HUES48 (cell line): ENCODE data around the gene KCNE1.

Experiments
- H3K27ac ChIP-seq: one replicate; pipeline ENCODE4 v1.7.0; 2013; ENCODE audit warnings: low read depth, low read length, inconsistent platforms
- H3K27me3 ChIP-seq: 2 replicates; pipeline ENCODE4 v1.6.1; 2013; ENCODE audit warnings: mild to moderate bottlenecking, low read length; ENCODE audit not compliant: control insufficient read depth, insufficient read depth
- H3K36me3 ChIP-seq: 2 replicates; pipeline ENCODE4 v1.6.1; 2013; ENCODE audit warnings: low read length; ENCODE audit not compliant: control insufficient read depth, insufficient read depth
- H3K4me1 ChIP-seq: 2 replicates; pipeline ENCODE4 v1.6.1; 2013; ENCODE audit warnings: mild to moderate bottlenecking, low read length; ENCODE audit not compliant: control insufficient read depth, insufficient read depth
- H3K4me3 ChIP-seq: 2 replicates; pipeline ENCODE4 v1.5.1; 2013; ENCODE audit warnings: mild to moderate bottlenecking, low read depth, low read length
- H3K9ac ChIP-seq: 2 replicates; pipeline ENCODE4 v1.6.1; 2013; ENCODE audit warnings: mild to moderate bottlenecking, low read depth, low read length, moderate library complexity
- H3K9me3 ChIP-seq: 2 replicates; pipeline ENCODE4 v1.6.1; 2013; ENCODE audit warnings: low read length; ENCODE audit not compliant: control insufficient read depth, insufficient read depth

KCNE1 gene

DNA sequence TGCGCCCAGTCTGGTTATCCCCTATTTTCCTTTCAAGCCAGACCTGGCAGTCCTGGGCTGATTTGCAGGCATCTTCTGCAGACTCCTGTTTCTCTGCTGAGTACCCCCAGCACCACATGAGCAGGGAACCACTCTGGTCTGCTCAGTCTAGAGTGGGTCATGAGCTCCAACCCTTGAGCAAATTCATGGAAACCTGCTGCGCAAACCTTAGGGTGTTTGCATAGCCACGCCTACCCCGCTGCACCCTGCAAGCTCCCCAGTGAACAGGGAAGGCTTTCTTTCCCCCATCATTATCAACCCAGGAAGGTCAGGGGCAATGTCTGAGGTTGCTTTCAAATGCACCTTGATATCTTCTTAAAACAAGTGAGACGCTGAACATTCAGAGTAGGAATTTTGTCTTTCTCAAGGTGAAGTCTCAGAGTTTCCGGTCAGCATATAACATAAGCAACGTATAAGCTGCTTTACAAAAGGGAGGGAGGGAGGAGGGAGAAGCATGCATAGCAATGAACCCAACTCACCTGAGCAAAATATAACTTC is 11.1 kb upstream of the KCNE1 start:
- Histone ChIP-seq H3K4me1 (peaks cover 50% of the 10 kb centered on the region), H3K9me3 (no peaks in the 10 kb centered on the region), H3K27me3 (peaks cover 6% of the 10 kb centered on the region; the same call in 1 of the 2 replicates), H3K36me3 (no peaks in the 10 kb centered on the region), H3K4me3 (no peak overlapping the region), H3K27ac (peak overlapping the region; percentile 15), H3K9ac (no peak overlapping the region)

DNA sequence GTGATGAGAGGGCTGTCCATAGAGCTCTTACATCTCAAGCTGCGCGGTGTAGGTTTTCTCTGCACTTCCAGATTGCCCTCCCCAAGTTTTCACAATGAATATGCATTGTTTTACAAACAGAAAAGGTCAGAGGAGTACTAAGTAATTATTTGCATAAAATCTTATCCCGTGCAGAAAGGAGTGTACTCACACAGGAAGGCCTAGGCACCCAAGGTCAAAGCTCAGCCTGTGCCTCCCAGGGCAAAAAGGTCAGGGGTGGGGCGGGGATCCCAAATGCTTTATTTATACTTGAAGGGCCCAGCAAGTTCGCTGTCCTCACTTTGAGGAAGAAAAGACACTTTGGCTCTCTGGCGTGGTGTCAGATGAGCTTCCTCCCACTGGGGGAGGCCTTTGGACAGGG is 10.3 kb upstream of the KCNE1 start:
- Histone ChIP-seq H3K27ac (no peak overlapping the region), H3K36me3 (no peaks in the 10 kb centered on the region), H3K27me3 (peaks cover 6% of the 10 kb centered on the region; the same call in 1 of the 2 replicates)

DNA sequence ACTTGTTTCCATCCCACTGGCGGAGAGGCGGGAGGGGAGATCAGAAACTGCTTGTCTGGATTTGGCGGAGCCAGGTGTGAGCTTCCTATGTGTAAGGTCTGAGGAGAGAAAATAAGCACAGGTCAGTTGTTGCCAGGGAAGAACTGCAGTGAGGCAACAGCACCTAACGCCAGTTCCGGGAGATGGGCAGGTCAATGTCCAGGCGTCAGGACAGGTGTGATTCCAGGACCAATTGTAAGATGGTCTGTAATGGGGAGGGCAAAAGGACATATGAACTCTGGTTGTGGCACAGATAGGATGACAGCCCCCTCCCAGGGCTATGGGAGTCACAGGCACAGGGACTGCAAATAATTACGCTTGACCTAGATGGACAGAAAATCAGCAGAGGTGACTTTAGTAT is 9.6 kb upstream of the KCNE1 start:
- peaks cover 6% of the 10 kb centered on the region; the same call in 1 of the 2 replicates for H3K27me3 ChIP-seq
- no peak overlapping the region for H3K9ac ChIP-seq
- H3K27ac ChIP-seq: no peak overlapping the region
- H3K4me3 ChIP-seq: no peak overlapping the region
- H3K4me1 ChIP-seq: peaks cover 41% of the 10 kb centered on the region
- no peaks in the 10 kb centered on the region for H3K9me3 ChIP-seq
- no peaks in the 10 kb centered on the region for H3K36me3 ChIP-seq

More for the DNA sequence above, 10.3 kb upstream of the KCNE1 start:
- Histone ChIP-seq H3K9ac (no peak overlapping the region), H3K4me3 (no peak overlapping the region), H3K9me3 (no peaks in the 10 kb centered on the region), H3K4me1 (peaks cover 47% of the 10 kb centered on the region)

DNA sequence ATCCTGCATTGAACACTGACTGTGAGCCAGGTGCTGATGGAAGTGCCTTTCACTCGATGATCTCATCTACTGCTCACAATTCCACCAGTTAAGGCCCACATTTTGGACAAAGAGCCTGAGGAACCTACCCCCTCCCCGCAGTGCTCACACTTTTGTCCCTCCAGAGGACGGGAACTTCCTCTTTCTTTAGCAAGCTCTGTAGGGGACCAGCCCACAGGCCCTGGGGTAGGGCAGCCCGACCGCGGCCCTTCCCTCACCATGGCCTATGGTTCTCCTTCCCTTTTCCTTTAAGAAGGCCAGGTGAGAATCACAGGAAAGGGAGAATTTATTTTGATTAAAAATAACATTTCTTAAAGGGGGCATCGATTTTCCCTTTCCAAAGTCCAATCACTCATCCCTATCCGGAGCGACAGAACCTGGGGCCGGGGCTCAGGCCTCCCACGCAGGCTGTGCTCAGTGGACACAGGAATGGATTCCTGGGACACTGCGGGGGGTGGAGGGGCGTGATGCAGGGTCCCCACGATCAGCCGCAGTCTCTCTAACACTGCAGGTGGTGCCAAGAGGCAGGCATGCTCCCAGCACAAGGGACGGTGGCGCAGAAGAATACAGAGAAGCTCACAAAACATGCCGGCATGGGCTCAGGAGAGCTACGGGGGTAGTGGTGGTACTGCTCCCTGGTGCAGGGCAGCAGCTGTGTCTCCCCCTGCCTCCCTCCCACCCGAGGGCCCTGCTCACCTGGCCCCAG is 8.9 kb upstream of the KCNE1 start:
- Histone ChIP-seq H3K9ac (no peak overlapping the region), H3K27me3 (peaks cover 6% of the 10 kb centered on the region; the same call in 1 of the 2 replicates), H3K36me3 (no peaks in the 10 kb centered on the region), H3K4me3 (no peak overlapping the region), H3K9me3 (no peaks in the 10 kb centered on the region), H3K4me1 (peaks cover 35% of the 10 kb centered on the region), H3K27ac (no peak overlapping the region)

DNA sequence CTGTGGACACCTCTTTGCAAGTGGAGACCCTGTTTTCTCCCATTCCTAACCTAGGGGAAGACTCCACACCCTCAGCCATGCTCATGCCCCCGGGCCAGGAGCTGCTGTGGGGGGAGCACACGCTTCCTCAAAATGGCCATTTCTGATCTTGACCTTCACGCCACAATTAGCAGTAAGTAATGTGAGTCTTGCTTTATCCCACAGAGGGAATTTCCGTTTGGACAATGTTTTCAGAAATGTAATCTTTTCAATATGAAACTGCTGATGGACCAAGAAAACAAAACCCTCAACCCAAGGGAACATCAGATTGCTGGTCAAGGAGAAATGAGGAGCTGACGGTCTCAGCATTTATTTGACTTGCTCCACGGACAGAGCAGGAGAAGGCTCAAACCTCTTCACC is 8.3 kb upstream of the KCNE1 start:
- H3K4me1 ChIP-seq: peaks cover 28% of the 10 kb centered on the region
- no peak overlapping the region for H3K27ac ChIP-seq
- H3K36me3 ChIP-seq: no peaks in the 10 kb centered on the region

DNA sequence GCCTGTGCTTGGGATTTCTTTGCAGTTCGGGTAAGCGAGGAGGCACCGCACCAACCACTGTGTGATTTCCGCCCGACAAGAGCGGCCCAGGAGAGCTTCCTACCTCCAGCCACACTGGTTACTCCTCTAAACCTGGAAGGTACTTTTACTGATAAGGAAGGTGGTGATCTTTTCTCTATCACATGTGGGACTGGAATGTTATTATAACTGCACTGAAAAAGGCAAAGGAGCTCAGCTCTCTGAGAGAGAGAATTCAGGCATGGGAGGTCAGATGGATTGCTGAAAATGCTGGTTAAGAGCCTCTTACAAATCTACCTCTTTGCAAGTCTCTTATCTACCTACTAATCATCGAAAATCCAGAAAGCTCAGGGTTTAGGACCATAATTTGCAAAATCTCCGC is 7.7 kb upstream of the KCNE1 start:
- no peak overlapping the region for H3K4me3 ChIP-seq
- no peak overlapping the region for H3K27ac ChIP-seq
- peaks cover 23% of the 10 kb centered on the region for H3K4me1 ChIP-seq
- no peaks in the 10 kb centered on the region for H3K9me3 ChIP-seq
- H3K9ac ChIP-seq: no peak overlapping the region
- H3K27me3 ChIP-seq: 0 out of 2 replicates have a peak, but pooled peaks cover under 1% of the 10 kb centered on the region
- no peaks in the 10 kb centered on the region for H3K36me3 ChIP-seq

More for the DNA sequence above, 8.3 kb upstream of the KCNE1 start:
- Histone ChIP-seq H3K27me3 (peaks cover 6% of the 10 kb centered on the region; the same call in 1 of the 2 replicates), H3K9me3 (no peaks in the 10 kb centered on the region), H3K4me3 (no peak overlapping the region), H3K9ac (no peak overlapping the region)

DNA sequence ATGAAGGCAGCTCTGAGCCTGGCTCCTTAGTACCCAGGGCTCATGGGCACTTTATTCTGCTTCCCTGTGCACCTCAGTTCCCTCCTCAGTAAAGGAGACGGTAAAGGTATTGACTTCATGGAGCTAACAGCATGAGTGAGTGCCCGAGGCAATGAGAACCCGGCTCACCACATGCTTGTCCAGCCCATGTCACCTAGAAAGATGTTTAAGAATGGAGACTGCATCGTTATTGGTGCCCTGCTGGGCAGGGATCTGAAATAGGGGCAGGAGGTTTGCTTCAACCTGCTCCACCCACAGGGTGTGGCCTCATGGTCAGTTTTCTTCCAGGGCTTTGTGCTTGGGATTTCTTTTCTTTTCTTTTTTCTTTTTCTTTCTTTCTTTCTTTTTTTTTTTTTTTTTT is 7.0 kb upstream of the KCNE1 start:
- Histone ChIP-seq H3K4me3 (no peak overlapping the region), H3K36me3 (no peaks in the 10 kb centered on the region), H3K27ac (no peak overlapping the region), H3K9ac (no peak overlapping the region), H3K9me3 (no peaks in the 10 kb centered on the region), H3K4me1 (peaks cover 19% of the 10 kb centered on the region), H3K27me3 (no peaks in the 10 kb centered on the region)

DNA sequence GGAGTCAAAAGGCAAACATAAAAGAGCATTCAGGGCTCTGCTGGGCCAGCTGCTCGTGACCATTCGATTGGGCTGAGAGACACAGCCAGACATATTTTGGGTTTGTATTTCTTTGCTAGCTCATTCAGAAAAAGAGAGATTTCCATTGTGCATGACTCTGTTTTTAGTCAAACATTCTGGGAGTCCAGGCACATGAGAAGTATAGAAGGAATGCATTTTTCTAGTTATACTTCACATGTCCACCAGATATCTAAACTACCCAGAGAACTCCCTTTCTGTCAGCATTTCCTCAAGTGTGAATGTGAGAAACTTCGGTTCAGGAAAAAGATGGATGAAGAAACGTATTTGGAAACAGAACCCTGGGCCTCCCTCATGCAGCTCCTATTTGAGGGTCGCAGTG is 6.3 kb upstream of the KCNE1 start:
- no peak overlapping the region for H3K27ac ChIP-seq
- H3K9ac ChIP-seq: no peak overlapping the region
- H3K4me1 ChIP-seq: peaks cover 16% of the 10 kb centered on the region
- H3K36me3 ChIP-seq: no peaks in the 10 kb centered on the region
- H3K27me3 ChIP-seq: no peaks in the 10 kb centered on the region
- no peak overlapping the region for H3K4me3 ChIP-seq
- H3K9me3 ChIP-seq: no peaks in the 10 kb centered on the region

DNA sequence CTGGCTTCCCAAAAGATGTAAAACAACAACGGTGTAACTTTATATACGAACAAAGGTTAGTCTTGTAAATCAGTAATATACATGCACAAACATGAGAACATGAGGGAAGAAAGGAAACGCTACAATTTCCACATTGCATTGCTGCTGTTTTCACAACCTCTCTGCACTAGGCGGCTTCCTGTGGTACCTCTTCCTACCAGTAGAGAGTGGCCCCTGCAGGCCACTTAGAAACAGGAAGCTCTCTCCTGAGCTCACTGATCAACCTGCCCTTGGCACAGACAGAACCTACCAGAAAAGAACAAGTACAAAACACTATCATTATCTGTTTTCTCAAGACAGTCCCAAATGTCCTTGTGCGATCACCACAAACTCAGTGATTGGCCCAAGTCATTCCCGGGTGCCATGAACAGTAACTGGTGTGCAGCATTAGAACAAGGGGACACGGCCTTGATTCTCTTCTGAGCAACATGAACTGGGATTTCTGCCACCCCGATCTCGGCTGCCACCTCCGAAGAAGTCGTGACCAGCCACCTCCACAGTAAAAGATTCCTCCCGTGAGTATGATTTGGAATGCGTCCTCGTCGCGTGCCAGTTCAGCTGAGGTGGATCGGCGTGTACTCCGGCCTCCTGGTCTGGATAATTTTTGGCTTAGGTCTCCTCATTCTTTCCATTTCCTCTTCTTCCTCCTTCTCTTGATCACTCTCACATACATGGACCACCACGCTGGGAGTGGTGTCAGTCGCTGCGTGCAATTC is 5.7 kb upstream of the KCNE1 start:
- no peaks in the 10 kb centered on the region for H3K36me3 ChIP-seq
- H3K9ac ChIP-seq: no peak overlapping the region
- peaks cover 10% of the 10 kb centered on the region for H3K4me1 ChIP-seq
- no peaks in the 10 kb centered on the region for H3K27me3 ChIP-seq
- H3K4me3 ChIP-seq: no peak overlapping the region
- no peak overlapping the region for H3K27ac ChIP-seq
- H3K9me3 ChIP-seq: no peaks in the 10 kb centered on the region

DNA sequence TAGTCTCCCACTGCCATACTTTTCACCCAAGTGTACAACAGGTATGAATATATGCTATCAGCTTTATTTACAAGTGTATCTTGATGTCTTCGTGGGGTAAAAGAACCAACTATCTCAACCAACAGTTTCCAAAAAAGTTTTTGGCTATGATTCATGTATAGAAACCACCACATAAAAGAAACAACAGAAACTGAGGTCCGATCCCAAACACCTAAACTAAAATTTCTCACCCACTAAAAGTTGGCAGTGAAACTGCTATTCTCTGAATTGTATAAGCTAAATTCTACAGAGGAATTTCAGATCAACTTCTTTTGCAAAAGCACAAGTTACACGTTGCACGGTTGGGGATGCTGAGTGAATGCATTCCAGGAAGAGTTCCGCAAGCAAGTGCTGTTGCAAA is 5.0 kb upstream of the KCNE1 start:
- Histone ChIP-seq H3K9ac (no peak overlapping the region), H3K27me3 (no peaks in the 10 kb centered on the region), H3K4me1 (peaks cover 6% of the 10 kb centered on the region; the same call in 1 of the 2 replicates), H3K4me3 (no peak overlapping the region), H3K9me3 (no peaks in the 10 kb centered on the region), H3K27ac (no peak overlapping the region), H3K36me3 (no peaks in the 10 kb centered on the region)

DNA sequence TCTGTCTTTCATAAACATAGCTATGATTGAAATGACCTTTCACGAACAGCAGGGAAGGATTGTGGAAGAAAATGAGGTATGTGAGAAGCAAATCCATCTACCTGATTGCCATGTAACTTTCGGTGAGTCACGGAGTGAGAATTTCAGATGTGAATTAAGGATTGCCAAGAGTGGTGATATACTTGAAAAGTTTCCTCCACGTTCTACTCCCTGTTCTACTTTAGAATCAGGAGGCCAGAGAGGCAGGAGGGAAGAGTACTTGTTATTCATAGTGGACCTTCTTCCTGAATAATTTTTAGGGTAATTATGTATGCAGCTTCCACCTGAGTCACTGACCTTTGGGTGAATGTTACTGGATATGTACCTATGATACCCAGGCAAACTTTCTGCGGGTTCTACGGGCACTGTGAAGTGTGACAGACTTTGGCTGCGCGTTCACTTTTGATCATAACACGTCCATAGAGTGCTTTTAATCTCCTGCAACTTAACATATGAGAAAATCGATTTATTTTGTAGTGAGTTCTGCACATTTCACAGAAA is 2.6 kb upstream of the KCNE1 start:
- Histone ChIP-seq H3K4me3 (no peak overlapping the region), H3K36me3 (no peaks in the 10 kb centered on the region), H3K27ac (no peak overlapping the region), H3K9me3 (no peaks in the 10 kb centered on the region), H3K4me1 (no peaks in the 10 kb centered on the region), H3K9ac (no peak overlapping the region), H3K27me3 (no peaks in the 10 kb centered on the region)
